Endodermal cell (in vitro differentiated cells): ENCODE data around the gene KCNN2. TPM values are rescaled to one million over a fixed set of nuclear protein-coding genes. Genes with fewer than 3 reads are reported as not detected.

Experiments used
- DNase-seq: peaks from one replicate; pipeline ENCODE4 v3.0.0-alpha.2; 2017
- H3K27ac ChIP-seq: 2 replicates; pipeline ENCODE4 v1.5.1; 2013; ENCODE audit warnings: mild to moderate bottlenecking, low read depth, low read length, moderate library complexity
- H3K27me3 ChIP-seq: 2 replicates; pipeline ENCODE4 v1.6.1; 2013; ENCODE audit warnings: mild to moderate bottlenecking, low read length, moderate library complexity; ENCODE audit not compliant: insufficient read depth, control insufficient read depth, poor library complexity, severe bottlenecking
- H3K36me3 ChIP-seq: 2 replicates; pipeline ENCODE4 v1.7.0; 2013; ENCODE audit warnings: mild to moderate bottlenecking, low read length, moderate library complexity; ENCODE audit not compliant: control insufficient read depth, insufficient read depth
- H3K4me1 ChIP-seq: one replicate; pipeline ENCODE4 v1.7.0; 2013; ENCODE audit warnings: low read length; ENCODE audit not compliant: control insufficient read depth, insufficient read depth
- H3K4me3 ChIP-seq: 2 replicates; pipeline ENCODE4 v1.5.1; 2013; ENCODE audit warnings: mild to moderate bottlenecking, low read length, moderate library complexity
- H3K9ac ChIP-seq: 2 replicates; pipeline ENCODE4 v1.6.1; 2013; ENCODE audit warnings: mild to moderate bottlenecking, low read length, moderate library complexity; ENCODE audit not compliant: poor library complexity, severe bottlenecking; ENCODE audit errors: extremely low read depth
- H3K9me3 ChIP-seq: 2 replicates; pipeline ENCODE4 v1.6.1; 2013; ENCODE audit warnings: mild to moderate bottlenecking, low read length, moderate library complexity; ENCODE audit not compliant: control insufficient read depth
- H3K27ac Mint-ChIP-seq: 2 replicates; pipeline ENCODE4 v1.8.0; 2020; ENCODE audit warnings: mixed read lengths
- H3K27me3 Mint-ChIP-seq: 2 replicates; pipeline ENCODE4 v1.8.0; 2021; ENCODE audit warnings: mild to moderate bottlenecking, mixed read lengths; ENCODE audit not compliant: insufficient read depth
- H3K36me3 Mint-ChIP-seq: 2 replicates; pipeline ENCODE4 v1.8.0; 2020; ENCODE audit warnings: low read depth, mixed read lengths
- H3K4me1 Mint-ChIP-seq: 2 replicates; pipeline ENCODE4 v1.8.0; 2020; ENCODE audit warnings: mixed read lengths
- H3K4me3 Mint-ChIP-seq: 2 replicates; pipeline ENCODE4 v1.8.0; 2020; ENCODE audit warnings: mild to moderate bottlenecking, moderate library complexity, mixed read lengths
- H3K9me3 Mint-ChIP-seq: 2 replicates; pipeline ENCODE4 v1.8.0; 2020; ENCODE audit warnings: mild to moderate bottlenecking, mixed read lengths
- CTCF ChIP-seq: fragments of 200-600 bp; sonication (generic); conservative IDR thresholded peaks from 2 replicates; pipeline ENCODE4 v1.5.0; 2021; ENCODE audit warnings: antibody characterized with exemption, mild to moderate bottlenecking
- WGBS, 2 experiments: methylation state at CpG; one replicate each; pipeline versions ENCODE4 v1.1.5 to v1.1.7; 2013; ENCODE audit warnings: missing lambda C conversion rate in 2 of 2, mixed read lengths in 1 of 2; ENCODE audit not compliant: insufficient coverage in 1 of 2, insufficient read length in 1 of 2; 5-methylcytosine and 5-hydroxymethylcytosine counted together
- total RNA-seq, 2 donors: library from RNA; stranded (reverse); fragmentation: NEBNext Ultra II Directional in 1 of 2; extraction: Animal tissue kit (Norgen Biotek cat#: 25700) in 1 of 2; gene quantifications; 2 replicates in 1 of 2; 3 replicates in 1 of 2; pipeline ENCODE4 v1.2.1, GENCODE V29; 2021

The KCNN2 gene
- total RNA-seq, 2 donors from 2014 or later, result 3.0 to 4.7 TPM

GRCh38 chr5:114362197-114362976 lies 517 bp downstream of the KCNN2 start:
- H3K27me3 ChIP-seq, result peaks cover 34% of the 10 kb centered on the region
- no peaks in the 10 kb centered on the region for H3K36me3 Mint-ChIP-seq
- no peaks in the 10 kb centered on the region for H3K36me3 ChIP-seq
- peak overlapping the region; percentile 97 for H3K27ac Mint-ChIP-seq
- H3K9me3 Mint-ChIP-seq, result no peaks in the 10 kb centered on the region
- H3K4me3 Mint-ChIP-seq, result peak overlapping the region; percentile 93
- H3K4me1 ChIP-seq, result peaks cover 5% of the 10 kb centered on the region
- H3K9me3 ChIP-seq, result no peaks in the 10 kb centered on the region
- WGBS, 2 experiments, result 0% methylated on average over 15 to 87 of the region's 87 CpGs
- H3K27me3 Mint-ChIP-seq, result peaks cover 30% of the 10 kb centered on the region
- H3K27ac ChIP-seq, result peak overlapping the region; percentile 24
- no peak for DNase-seq
- H3K4me1 Mint-ChIP-seq, result peaks cover 13% of the 10 kb centered on the region
- H3K4me3 ChIP-seq, result peak overlapping the region; percentile 79
- peak; percentile 38 for TF ChIP-seq CTCF
- H3K9ac ChIP-seq, result no peak overlapping the region

- Mint-ChIP-seq H3K4me3 (peak overlapping the region; percentile 93), H3K27me3 (peaks cover 30% of the 10 kb centered on the region), H3K36me3 (no peaks in the 10 kb centered on the region), H3K27ac (peak overlapping the region; percentile 52), H3K9me3 (no peaks in the 10 kb centered on the region), H3K4me1 (peaks cover 13% of the 10 kb centered on the region)
- Histone ChIP-seq H3K4me3 (peak overlapping the region; percentile 79), H3K36me3 (no peaks in the 10 kb centered on the region), H3K9ac (no peak overlapping the region), H3K27me3 (peaks cover 34% of the 10 kb centered on the region), H3K9me3 (no peaks in the 10 kb centered on the region), H3K27ac (no peak overlapping the region), H3K4me1 (peaks cover 5% of the 10 kb centered on the region)
- 1% methylated on average over 33 to 62 of the region's 62 CpGs for WGBS, 2 experiments
- TF ChIP-seq CTCF, result no peak
- peak; percentile 69 for DNase-seq
Observed at GRCh38 chr5:114362977-114363761, 1.3 kb downstream of the KCNN2 start.

GRCh38 chr5:114363837-114364236 lies 2.0 kb downstream of the KCNN2 start:
- no peak for DNase-seq
- TF ChIP-seq CTCF, result peak; percentile 47
- H3K27ac ChIP-seq, result no peak overlapping the region
- peaks cover 5% of the 10 kb centered on the region for H3K4me1 ChIP-seq
- H3K27me3 ChIP-seq, result peaks cover 34% of the 10 kb centered on the region
- H3K9me3 ChIP-seq, result no peaks in the 10 kb centered on the region
- no peaks in the 10 kb centered on the region for H3K36me3 Mint-ChIP-seq
- peak overlapping the region; percentile 79 for H3K4me3 ChIP-seq
- peaks cover 30% of the 10 kb centered on the region for H3K27me3 Mint-ChIP-seq
- H3K4me3 Mint-ChIP-seq, result peak overlapping the region; percentile 93
- H3K27ac Mint-ChIP-seq, result no peak overlapping the region
- no peaks in the 10 kb centered on the region for H3K36me3 ChIP-seq
- 2% methylated on average over 10 of the region's 10 CpGs for WGBS, 2 experiments
- no peaks in the 10 kb centered on the region for H3K9me3 Mint-ChIP-seq
- no peak overlapping the region for H3K9ac ChIP-seq
- peaks cover 13% of the 10 kb centered on the region for H3K4me1 Mint-ChIP-seq
